ENCODE data around the gene IGSF9B.

- TF ChIP-seq POLR2A (IDR thresholded peaks at IDR 0.05) (no peak), CTCF (IDR thresholded peaks at IDR 0.05) (no peak)
These were observed 54.8 kb downstream of the IGSF9B start for GRCh38 chr11:133901999-133902398.

All from lower leg skin (tissue), 3 donors.